Fibroblast of skin of left quadriceps (primary cell): ENCODE data around the gene HMG20A.

Experiments used
- DNase-seq, 2 experiments: peaks; one replicate each; pipeline ENCODE4 v3.0.0-alpha.2; 2013; ENCODE audit warnings: low read depth in 2 of 2

HMG20A gene

DNA sequence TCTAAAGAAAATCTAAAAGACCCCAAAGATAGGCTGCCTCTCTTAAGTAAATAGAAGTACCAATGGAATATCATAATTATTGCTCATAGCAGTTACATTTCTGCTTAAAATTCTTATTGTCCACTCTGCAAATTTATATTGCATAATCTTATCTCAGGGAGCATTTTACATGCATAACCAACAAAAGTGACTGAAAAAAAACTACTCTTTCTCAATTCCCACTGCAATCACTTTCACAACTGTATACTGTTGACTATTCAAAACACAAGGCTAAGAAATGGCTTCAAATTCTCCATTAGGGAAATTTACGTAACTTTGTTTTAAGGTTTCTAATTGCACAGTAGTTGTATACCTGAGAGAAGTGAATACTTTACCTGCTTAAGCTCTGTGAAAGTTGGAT lies 56.3 kb downstream of the HMG20A start:
- DNase-seq = no peak

DNA sequence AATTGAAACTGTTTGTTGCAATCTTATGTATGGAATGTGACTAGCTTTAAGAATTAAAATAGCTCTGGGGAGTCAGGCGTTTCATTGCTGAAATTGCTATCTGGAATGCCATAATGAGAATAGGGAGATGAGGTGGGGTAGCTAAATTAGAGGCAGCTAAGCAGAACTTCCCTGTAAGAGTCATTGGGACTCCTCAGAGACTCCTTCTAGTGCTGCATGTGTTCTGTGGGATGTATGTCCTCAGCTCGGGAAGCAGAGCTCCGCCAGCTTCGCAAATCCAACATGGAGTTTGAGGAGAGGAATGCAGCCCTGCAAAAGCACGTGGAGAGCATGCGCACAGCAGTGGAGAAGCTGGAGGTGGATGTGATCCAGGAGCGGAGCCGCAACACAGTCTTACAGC lies 57.4 kb downstream of the HMG20A start:
- DNase-seq = no peak

DNA sequence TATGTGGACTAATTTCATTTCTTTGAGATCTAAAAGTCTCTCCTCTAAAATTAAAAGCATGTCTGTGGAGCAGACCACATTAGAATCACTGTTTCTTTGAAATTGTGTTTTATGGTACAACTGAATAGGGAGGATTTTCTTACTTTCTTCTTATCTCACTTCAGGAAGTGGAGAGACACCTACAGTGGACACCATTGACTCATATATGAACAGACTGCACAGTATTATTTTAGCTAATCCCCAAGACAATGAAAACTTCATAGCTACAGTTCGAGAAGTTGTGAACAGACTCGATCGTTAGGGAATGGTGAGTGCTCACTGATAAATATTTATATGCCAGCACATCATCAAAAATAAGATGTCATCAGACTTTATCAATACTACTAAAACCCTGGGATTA lies 58.3 kb downstream of the HMG20A start:
- DNase-seq = no peak

- DNase-seq = no peak
These were observed 60.4 kb downstream of the HMG20A start for GRCh38 chr15:77480859-77481633.

GRCh38 chr15:77481670-77482069 lies 61.0 kb downstream of the HMG20A start:
- DNase-seq = peak in 1 of 2 experiments; percentile 56

DNA sequence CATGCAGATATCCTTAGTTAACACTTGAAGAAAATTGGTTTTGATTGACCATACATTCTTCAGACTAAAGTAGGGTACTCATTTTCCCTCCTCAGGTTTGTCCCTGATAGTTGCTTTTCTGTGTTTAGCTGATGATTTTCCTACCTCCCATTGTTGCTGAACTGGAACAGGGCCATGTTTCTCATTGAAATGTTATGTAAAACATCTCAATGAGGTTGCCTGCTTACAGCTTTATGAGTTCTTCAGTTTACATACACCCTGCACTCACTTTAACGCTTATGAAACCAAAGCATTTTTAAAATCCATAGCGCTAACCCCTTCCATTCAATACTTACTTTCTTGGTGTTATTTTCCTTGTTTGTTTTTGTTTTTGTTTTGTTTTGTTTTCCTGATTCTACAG lies 61.9 kb downstream of the HMG20A start:
- DNase-seq = peak; percentile 81 to 82

GRCh38 chr15:77483425-77484140 lies 62.9 kb downstream of the HMG20A start:
- no peak for DNase-seq

DNA sequence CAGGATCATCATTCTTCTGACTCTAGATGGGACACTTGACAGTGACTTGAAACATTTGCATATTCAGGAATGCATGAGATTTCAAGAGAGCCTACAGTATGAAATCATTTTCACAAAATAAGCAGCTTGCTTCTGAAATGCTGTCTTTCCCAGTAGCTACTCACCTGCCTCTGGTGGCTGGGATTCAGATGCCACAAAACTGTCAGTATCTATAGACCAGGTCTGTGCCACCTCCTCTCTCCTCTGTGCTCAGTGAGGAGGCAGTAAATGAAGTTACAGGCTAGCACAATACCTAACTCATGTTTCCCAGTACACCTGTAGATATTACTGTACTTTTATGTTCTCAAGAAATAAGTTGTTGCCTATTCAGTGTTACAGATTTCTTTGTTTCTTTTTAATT lies 64.3 kb downstream of the HMG20A start:
- DNase-seq = no peak

DNA sequence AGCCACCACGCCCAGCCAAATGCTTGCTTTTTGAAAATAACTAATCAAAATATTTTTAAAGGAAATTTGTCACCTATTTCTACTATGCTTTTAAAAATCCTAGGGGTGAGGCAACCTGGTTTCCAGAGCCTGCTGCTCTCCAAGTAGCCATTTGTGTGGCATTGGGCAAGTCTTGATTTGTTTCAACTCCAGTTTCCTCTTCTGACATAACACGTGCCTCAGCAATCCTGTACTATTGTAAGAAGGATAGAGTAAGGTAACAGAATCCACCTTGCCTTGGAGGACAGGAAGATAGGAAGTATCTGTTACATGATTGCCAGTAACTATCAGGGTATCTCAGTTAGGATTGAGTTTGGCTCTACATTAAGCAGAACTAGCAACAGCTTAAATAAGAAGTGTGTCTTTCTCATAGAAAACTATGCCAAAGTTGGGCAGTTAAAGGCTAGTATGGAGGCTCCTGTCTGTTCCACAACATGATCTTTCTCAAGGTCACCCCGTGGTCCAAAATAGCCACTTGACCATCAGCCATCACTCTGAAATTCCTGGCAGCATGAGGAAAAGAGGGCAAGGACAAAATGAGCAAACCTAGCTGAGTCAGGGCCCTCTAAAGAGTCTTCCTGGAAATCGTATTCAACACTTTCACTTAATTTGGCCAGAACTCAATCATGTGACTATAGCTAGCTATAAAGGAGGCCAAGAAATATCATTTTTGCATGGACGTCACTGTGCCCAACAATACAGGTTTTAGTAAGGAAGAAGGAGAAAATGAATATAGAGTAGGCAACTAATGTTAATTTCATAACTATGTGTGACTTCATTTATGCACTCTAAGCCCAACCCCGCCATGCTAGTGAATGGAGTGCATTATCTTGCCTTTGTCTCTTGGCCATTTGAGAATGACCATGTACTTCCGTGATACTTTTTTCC lies 66.1 kb downstream of the HMG20A start:
- DNase-seq = no peak

DNA sequence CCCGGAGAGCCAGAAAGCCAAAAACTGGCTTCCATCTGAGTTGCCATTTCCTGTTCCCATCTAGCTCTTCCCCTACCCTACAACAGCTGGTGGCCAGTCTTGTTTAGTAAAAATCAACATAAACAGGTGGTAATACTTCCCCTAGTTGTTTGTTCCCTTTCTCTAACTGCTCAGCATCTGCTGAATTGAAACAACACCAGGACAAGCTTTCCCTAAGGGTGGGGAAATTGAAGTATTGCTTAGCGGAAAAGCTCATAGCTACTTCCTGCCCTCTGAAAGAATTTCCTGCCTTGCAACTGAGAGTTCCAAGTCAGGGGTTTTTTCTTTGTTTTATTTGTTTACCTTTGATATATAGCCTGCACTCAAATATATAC lies 66.8 kb downstream of the HMG20A start:
- DNase-seq = no peak

DNA sequence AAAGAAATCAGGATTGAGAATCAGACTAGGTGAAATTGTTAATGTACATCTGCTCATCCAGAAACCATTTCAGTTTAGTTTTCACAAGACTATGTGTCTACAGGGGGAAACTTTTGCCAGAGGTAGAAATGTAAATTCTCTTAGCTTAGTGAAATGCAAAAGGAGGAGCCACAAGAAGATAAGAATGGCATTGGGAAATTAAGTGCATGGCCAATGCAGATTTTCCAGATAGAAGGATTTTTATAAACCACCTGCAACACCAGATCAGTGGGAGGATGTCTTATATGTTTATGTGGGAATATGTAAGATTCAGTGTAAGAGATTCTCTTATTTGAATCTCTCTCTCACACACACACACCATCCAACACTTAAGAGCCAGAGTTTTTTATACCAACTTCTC lies 67.2 kb downstream of the HMG20A start:
- no peak for DNase-seq

- no peak for DNase-seq
These were observed 69.0 kb downstream of the HMG20A start for GRCh38 chr15:77489647-77490046.

- no peak for DNase-seq
These were observed 72.7 kb downstream of the HMG20A start for GRCh38 chr15:77493324-77493907.

DNA sequence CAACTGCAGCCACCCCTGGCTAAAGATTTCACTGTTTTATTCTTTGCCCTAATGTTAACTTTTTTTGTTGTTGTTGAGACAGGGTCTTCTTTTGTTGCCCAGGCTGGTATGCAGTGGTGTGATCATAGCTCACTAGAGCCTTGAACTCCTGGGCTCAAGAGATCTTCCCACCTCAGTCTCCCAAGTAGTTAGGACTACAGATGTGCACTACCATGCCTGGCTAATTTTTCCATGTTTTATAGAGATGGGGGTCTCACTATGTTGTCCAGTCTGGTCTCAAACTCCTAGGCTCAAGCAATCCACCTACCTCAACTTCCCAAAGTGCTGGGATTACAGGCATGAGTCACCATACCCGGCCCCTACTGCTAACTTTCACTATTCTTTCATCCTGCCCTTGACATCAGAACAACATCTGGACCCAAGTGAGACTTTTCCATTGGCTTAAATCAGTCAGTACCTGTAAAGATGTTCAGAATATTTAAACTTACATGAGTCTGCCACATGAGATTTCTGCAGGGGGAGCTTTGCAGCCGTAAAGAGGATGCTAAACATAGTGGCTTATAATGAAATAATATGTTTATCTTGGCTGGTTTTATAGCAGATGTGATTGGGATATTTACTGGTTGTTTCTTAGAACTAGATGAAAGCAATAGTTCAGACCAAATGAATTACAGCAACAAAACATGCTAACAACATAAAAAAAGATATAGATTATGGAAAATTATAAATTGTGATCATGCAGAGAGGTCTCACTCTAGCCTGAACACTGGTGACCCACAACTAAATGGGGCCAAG lies 73.6 kb downstream of the HMG20A start:
- no peak for DNase-seq

GRCh38 chr15:77494964-77495363 lies 74.3 kb downstream of the HMG20A start:
- DNase-seq = no peak

DNA sequence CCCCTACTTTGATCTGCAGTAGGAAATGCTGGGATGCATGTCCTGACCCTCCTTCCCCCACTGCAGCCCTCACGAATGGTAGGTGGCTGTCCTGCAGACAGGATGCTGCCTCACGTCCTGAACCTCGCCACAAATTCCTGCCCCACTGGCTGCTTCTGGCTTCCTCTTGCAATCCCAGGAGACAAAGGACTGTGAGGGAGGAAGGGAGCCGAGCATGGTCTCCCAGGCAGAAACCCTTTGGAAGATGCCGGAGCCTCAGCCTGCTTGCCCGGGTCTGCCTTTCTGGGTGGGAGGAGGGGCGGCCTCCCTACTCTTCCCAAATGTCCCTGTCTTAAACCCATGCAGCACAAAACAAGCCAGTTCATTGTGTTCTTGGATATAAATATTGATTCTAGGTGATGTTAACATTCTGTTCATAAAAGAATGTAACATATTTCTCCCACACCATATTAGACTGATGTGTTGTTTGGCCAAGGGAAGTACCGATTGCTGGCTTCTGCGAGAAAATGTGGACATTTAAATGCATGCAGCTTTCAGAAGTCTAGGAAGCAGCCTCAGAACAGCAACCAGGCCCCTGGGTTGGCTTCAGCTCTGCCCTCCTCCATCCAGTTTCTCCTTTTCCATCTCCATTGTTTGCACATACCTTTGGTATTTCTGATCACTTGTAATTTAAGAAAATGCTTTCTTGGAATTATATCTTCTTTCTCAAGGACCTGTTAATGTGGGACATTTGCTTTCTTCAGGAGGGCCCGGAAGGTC lies 75.3 kb downstream of the HMG20A start:
- no peak for DNase-seq

DNA sequence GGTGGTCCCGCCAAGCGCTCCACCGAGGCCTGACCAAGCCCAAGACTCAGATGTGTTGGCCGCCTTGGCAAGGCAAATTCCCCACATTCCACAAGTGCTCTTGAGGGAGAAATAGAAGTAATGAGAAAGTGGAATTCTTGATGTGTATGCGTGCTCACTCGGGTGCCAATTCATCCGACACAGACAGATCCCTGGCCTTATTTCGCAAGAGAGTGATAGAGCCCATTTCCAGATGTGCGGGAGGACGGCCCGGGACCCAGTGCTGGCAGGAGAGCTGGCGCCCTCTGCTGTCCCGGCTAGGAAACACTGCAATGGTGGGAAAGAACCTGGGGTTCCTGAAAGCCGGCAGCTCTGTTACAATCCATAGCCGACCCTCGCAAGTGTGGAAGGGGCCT lies 76.0 kb downstream of the HMG20A start:
- peak; percentile 98 for DNase-seq

DNA sequence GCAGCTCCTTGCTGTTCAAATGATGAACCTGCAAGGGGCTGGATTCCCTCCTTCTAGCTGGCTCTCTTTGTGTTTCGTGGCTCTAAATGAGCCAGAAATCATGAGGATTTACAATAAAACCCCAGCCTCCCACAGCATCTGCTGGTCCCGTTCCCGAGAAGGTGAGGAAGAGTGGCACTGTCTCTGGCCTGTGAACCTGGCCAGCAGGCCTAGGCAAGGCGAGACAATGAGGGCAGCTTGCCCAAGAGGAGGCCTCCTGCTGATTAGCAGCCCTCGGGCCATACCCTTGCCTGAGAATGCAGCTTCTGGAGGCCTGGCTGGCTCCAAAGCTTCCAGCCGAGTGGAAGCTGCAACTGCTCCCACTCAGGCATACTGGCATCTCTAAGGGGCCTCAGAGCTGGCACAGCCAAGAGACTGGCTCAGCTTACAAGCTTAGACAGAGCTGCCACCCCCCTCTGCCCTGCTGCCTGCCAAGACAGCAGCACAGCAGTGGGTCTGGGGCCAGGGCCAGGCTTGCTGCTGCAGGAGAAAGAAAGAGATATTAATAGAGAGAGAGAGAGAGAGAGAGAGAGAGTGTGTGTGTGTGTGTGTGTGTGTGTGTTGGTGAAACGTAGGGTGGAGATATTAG lies 76.5 kb downstream of the HMG20A start:
- DNase-seq = no peak

DNA sequence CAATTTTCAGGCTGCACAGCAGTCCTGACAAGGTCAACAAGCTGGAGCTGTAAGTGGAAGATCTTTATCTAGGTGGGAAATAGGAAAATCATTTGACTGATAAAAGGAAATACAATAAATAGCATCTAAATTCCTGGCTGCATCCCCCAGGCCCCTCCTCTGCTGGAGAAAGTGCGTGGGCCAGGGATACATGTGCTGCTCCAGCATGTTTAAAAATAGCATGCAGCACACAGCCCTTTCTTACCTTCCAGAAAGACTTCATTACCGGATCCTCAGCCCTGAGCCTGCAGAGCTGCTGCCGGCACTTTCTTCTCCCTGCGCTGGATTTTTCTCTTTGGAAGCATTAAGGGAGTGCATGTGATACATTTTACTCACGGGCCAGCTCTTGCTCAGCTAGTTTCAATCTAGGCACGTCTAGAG lies 77.3 kb downstream of the HMG20A start:
- DNase-seq = no peak
